A549 (cell line): ENCODE measurements around the gene HIVEP3.

ENCODE experiments used
- CTCF ChIP-seq: fragments of >200 bp; sonication (Bioruptor Twin); formaldehyde crosslinking; IDR thresholded peaks from 3 replicates; pipeline ENCODE4 v1.5.1; 2016
- JUNB ChIP-seq: fragments of >200 bp; sonication (Bioruptor Twin); formaldehyde crosslinking; IDR thresholded peaks from 2 replicates; pipeline ENCODE4 v1.6.1; 2016
- PHF8 ChIP-seq: fragments of 200-600 bp; sonication (generic); IDR thresholded peaks from 2 replicates; pipeline ENCODE4 v1.6.1; 2016; ENCODE audit warnings: low read depth, mild to moderate bottlenecking, antibody characterized with exemption, moderate library complexity, borderline replicate concordance
- RAD21 ChIP-seq, 2 experiments: fragments of >200 bp in 1 of 2; sonication (Bioruptor Twin) in 1 of 2; formaldehyde crosslinking in 1 of 2; IDR thresholded peaks in 1 of 2; conservative IDR thresholded peaks in 1 of 2; 2 replicates in 1 of 2; 3 replicates in 1 of 2; pipeline ENCODE4 v1.6.1; 2012 to 2018; ENCODE audit warnings: inconsistent platforms in 1 of 2
- RCOR1 ChIP-seq: fragments of 150-350 bp; IDR thresholded peaks from 2 replicates; pipeline ENCODE4 v1.6.1; 2014; ENCODE audit warnings: antibody characterized with exemption, low read length, low read depth

DNA sequence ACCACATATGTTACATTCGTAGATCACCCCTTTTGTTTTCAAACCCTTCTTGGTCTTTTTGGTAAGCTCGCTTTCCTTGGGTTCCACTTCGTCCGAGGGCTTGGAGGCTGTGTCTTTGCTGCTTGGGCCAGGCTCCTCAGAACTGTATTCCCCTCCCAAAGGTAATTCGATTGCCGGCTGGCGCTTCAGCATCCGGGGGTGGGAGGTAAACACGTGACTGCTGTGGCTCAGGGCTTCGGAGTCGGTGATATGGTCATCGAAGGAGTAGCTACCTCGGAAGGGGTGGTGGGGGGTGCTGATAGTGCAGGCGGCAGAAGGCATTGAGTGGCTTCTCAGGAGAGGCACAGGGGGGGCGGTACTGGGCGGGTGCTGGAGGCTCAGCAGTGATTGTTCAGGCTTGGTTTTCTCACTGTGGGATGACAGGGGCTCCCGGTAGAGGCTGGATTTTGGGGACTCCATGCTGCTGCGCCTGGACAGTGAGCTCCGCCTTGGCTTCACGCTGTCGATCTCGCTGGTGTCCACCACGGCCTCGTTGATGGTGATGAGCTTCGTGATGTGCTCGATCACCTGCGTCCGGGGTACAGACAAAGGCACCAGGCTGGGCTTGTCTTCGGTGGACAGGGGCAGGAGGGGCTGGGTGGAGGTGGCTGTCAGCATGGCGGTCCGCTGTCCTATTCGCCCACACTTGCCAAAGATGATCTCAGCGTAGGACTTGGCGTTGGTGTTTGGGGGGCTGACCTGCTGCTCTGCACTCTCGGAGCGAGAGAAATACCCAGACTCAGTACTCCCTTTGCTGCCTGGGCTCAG, 335.7 kb downstream of the HIVEP3 start:
- TF ChIP-seq CTCF: no peak
- TF ChIP-seq RAD21 (conservative IDR thresholded peaks at IDR 0.05 in 1 of 2, IDR thresholded peaks at IDR 0.05 in 1 of 2): no peak
- TF ChIP-seq PHF8: no peak
- TF ChIP-seq JUNB: no peak
- no peak for TF ChIP-seq RCOR1
